Epithelial cell of esophagus (primary cell): ENCODE results near the gene ZNF525.
"Not testable (repeated sequence)": the region's sequence is repeated elsewhere in the genome, so short reads cannot be mapped to it uniquely, and the experiment has no call there.

Experiments used
- DNase-seq: peaks from one replicate; pipeline ENCODE4 v3.0.0; 2010; ENCODE audit warnings: low read depth
- H3K4me3 ChIP-seq: 2 replicates; pipeline ENCODE4 v1.5.1; 2011; ENCODE audit warnings: mild to moderate bottlenecking, low read length, control low read depth
- TF ChIP-seq, protein P1 (sequence below): IDR thresholded peaks from 2 replicates; pipeline ENCODE4 v1.5.1; 2011; ENCODE audit warnings: low read depth, mild to moderate bottlenecking, low read length, control low read depth, inconsistent platforms; ENCODE audit not compliant: insufficient read depth; ENCODE audit errors: missing control alignments

ZNF525 gene

GRCh38 chr19:53388168-53388567, 22.7 kb downstream of the ZNF525 start:
- no peak for DNase-seq
- TF ChIP-seq, protein P1, sequence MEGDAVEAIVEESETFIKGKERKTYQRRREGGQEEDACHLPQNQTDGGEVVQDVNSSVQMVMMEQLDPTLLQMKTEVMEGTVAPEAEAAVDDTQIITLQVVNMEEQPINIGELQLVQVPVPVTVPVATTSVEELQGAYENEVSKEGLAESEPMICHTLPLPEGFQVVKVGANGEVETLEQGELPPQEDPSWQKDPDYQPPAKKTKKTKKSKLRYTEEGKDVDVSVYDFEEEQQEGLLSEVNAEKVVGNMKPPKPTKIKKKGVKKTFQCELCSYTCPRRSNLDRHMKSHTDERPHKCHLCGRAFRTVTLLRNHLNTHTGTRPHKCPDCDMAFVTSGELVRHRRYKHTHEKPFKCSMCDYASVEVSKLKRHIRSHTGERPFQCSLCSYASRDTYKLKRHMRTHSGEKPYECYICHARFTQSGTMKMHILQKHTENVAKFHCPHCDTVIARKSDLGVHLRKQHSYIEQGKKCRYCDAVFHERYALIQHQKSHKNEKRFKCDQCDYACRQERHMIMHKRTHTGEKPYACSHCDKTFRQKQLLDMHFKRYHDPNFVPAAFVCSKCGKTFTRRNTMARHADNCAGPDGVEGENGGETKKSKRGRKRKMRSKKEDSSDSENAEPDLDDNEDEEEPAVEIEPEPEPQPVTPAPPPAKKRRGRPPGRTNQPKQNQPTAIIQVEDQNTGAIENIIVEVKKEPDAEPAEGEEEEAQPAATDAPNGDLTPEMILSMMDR: no peak
- H3K4me3 ChIP-seq: no peak overlapping the region

GRCh38 chr19:53388904-53389303, 23.4 kb downstream of the ZNF525 start:
- TF ChIP-seq, protein P1: no peak
- H3K4me3 ChIP-seq: no peak overlapping the region
- peak; percentile 21 for DNase-seq

DNA sequence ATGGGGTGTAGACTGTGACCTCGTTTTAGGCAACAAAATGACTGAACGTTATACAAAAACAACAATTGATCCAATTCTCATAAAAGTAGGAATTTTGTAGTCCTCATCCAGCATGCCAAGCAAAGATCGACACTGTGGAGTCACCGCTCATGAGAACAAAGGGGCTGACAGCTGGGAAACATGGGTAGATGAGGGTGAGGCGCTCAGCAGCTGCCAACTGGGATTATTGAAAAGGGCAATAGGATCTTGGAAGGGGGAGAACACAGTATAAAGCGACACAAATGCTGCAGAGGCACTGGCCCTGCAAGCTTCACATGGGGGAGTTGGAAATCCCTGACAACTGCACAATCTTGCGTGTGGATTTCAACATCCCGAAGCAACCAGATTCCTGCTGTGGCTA, 24.1 kb downstream of the ZNF525 start:
- TF ChIP-seq, protein P1: no peak
- H3K4me3 ChIP-seq: no peak overlapping the region
- DNase-seq: no peak

GRCh38 chr19:53389978-53390377, 24.5 kb downstream of the ZNF525 start:
- DNase-seq: no peak
- no peak overlapping the region for H3K4me3 ChIP-seq
- TF ChIP-seq, protein P1: no peak

- H3K4me3 ChIP-seq: peak overlapping the region; percentile 13
- TF ChIP-seq, protein P1: no peak
- no peak for DNase-seq
Observed at GRCh38 chr19:53394522-53394973, 29.0 kb downstream of the ZNF525 start.

DNA sequence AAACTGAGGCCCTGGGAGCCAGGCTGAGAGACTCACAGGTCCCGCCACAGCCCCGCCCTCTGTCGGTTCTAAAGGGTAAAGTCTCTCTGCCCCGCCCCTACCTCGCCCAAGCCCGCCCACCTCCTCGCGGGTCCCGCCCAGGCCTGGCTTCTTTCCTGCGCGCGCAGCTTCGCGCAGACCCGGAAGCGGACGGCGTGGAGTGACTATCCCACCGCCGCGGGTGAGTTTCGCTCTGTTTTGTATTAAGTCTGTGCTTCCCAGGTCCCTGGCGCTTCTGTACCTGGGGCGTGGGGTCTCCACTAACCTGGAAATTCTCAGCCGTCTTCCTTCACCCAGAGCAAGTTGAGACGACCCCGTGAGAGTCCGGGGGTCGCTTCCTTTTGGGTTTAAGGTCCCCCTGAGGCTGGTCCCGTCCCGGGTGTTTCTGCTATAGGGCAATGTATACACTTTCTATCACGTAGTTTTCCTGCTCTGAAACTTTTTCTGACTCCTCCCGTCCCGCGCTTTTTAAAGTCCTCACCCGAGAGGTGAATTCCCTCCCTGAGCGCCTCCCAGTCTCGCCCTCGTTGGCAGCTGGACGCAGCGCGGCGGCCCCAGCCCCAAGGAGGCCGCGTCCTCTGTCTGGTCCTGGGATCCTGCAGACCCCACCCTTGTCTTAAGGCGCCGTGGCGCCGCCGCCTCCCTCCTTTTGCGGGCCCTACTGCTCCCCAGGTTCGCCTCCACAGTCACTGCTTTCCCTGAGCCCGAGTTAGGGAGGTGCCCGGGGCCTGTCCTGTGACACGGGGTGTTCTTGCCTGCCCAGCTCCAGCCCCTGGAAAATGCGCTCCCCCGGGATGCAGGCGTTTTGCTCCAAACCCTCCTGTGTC, 29.7 kb downstream of the ZNF525 start, which contains the start of gene ZNF765:
ZNF765 (plus strand) TSS at position 176 of the 866 bp plus-strand sequence. CDS start 2,867 bp downstream, outside the sequence.
- TF ChIP-seq, protein P1: peak; percentile 51
- H3K4me3 ChIP-seq: peak within 1 kb of the TSS; percentile 89
- DNase-seq: peak; percentile 95

DNA sequence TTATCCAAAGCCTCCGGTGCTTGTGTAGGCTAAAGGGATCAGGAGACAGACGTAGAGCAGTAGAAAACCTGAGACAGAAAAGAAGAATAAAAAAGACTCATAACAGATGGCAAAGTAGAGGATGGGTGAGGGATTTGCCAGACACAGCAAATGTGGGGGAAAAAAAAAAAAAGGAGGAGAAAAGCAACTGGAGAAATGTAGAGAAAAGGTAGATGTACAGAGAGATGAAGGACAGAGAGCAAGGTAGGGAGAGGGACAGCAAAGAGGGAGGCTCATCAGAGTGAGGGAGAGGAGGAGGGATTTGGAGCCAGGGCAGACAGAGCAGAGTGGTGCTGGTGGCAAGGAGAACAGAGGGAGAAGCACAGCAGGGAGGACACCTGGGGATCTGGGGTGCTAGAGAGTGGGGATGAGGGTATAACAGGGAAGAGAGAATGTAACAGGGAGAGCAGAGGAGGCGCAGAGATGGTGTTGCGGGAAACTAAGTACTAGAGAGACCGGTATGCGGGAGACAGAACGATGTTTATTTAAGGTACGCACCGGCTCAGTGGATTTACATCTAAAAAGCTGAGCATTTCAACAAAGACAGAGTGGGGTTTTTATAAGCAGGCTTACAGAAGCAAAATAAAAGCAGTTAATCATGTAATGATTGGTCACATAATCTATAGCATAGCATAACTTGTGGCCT, 30.5 kb downstream of the ZNF525 start:
- not testable (repeated sequence) for DNase-seq
- peak overlapping the region; percentile 89 for H3K4me3 ChIP-seq
